H9 (cell line): ENCODE data around the gene BPGM. TPM values are rescaled to one million over a fixed set of nuclear protein-coding genes. Genes with fewer than 3 reads are reported as not detected.

Source experiments
- DNase-seq: peaks from one replicate; pipeline ENCODE4 v3.0.0-alpha.2; 2017
- H2AFZ ChIP-seq: one replicate; pipeline ENCODE4 v1.6.1; 2013; ENCODE audit warnings: mild to moderate bottlenecking, low read length, control low read depth, moderate library complexity
- H2AK5ac ChIP-seq: 2 replicates; pipeline ENCODE4 v1.6.1; 2013; ENCODE audit warnings: low read length, control low read depth, mixed read lengths; ENCODE audit not compliant: insufficient read length
- H2BK120ac ChIP-seq: one replicate; pipeline ENCODE4 v1.6.1; 2013; ENCODE audit warnings: low read depth, mild to moderate bottlenecking, low read length, control low read depth, inconsistent platforms; ENCODE audit not compliant: poor library complexity, severe bottlenecking
- H2BK12ac ChIP-seq: 2 replicates; pipeline ENCODE4 v1.6.1; 2013; ENCODE audit warnings: low read length, control low read depth, mixed read lengths, low read depth; ENCODE audit not compliant: insufficient read length
- H2BK15ac ChIP-seq: 2 replicates; pipeline ENCODE4 v1.6.1; 2013; ENCODE audit warnings: low read depth, low read length, control low read depth
- H2BK20ac ChIP-seq: one replicate; pipeline ENCODE4 v1.6.1; 2013; ENCODE audit warnings: low read depth, mild to moderate bottlenecking, low read length, control low read depth, inconsistent platforms; ENCODE audit not compliant: poor library complexity, severe bottlenecking
- H2BK5ac ChIP-seq: 2 replicates; pipeline ENCODE4 v1.6.1; 2013; ENCODE audit warnings: low read length, control low read depth, mixed read lengths; ENCODE audit not compliant: insufficient read length
- H3K14ac ChIP-seq: 2 replicates; pipeline ENCODE4 v1.6.1; 2013; ENCODE audit warnings: low read length, control low read depth; ENCODE audit not compliant: insufficient read depth
- H3K18ac ChIP-seq: 2 replicates; pipeline ENCODE4 v1.6.1; 2013; ENCODE audit warnings: low read depth, mild to moderate bottlenecking, mixed read lengths, low read length, control low read depth; ENCODE audit not compliant: insufficient read length
- H3K23ac ChIP-seq: 2 replicates; pipeline ENCODE4 v1.6.1; 2013; ENCODE audit warnings: low read length, control low read depth, mixed read lengths, low read depth; ENCODE audit not compliant: insufficient read length
- H3K23me2 ChIP-seq: 2 replicates; pipeline ENCODE4 v1.6.1; 2013; ENCODE audit warnings: low read depth, mild to moderate bottlenecking, mixed read lengths, low read length, control low read depth; ENCODE audit not compliant: insufficient read length, poor library complexity, severe bottlenecking
- H3K27ac ChIP-seq: 2 replicates; pipeline ENCODE4 v1.5.1; 2013; ENCODE audit warnings: low read length, control low read depth, mixed read lengths, low read depth; ENCODE audit not compliant: insufficient read length
- H3K27me3 ChIP-seq: 2 replicates; pipeline ENCODE4 v1.6.1; 2013; ENCODE audit warnings: low read length, control low read depth, inconsistent platforms; ENCODE audit not compliant: insufficient read depth
- H3K4ac ChIP-seq: 2 replicates; pipeline ENCODE4 v1.6.1; 2013; ENCODE audit warnings: low read depth, mild to moderate bottlenecking, control low read depth, inconsistent platforms, low read length, moderate library complexity
- H3K4me1 ChIP-seq: 2 replicates; pipeline ENCODE4 v1.6.1; 2013; ENCODE audit warnings: low read length, control low read depth, inconsistent platforms; ENCODE audit not compliant: insufficient read depth
- H3K4me2 ChIP-seq: 2 replicates; pipeline ENCODE4 v1.6.1; 2013; ENCODE audit warnings: low read length, control low read depth, mixed read lengths; ENCODE audit not compliant: insufficient read length, insufficient read depth
- H3K56ac ChIP-seq: 2 replicates; pipeline ENCODE4 v1.6.1; 2013; ENCODE audit warnings: low read depth, mild to moderate bottlenecking, mixed read lengths, low read length, control low read depth; ENCODE audit not compliant: insufficient read length
- H3K79me1 ChIP-seq: 2 replicates; pipeline ENCODE4 v1.6.1; 2013; ENCODE audit warnings: low read depth, mild to moderate bottlenecking, moderate library complexity, low read length, control low read depth, inconsistent platforms; ENCODE audit not compliant: insufficient read depth, poor library complexity, severe bottlenecking
- H3K79me2 ChIP-seq: 2 replicates; pipeline ENCODE4 v1.6.1; 2013; ENCODE audit warnings: low read length, control low read depth, inconsistent platforms; ENCODE audit not compliant: insufficient read depth
- H3K9ac ChIP-seq: 2 replicates; pipeline ENCODE4 v1.6.1; 2013; ENCODE audit warnings: low read length, control low read depth, mixed read lengths; ENCODE audit not compliant: insufficient read length; ENCODE audit errors: extremely low read depth
- H3K9me3 ChIP-seq: one replicate; pipeline ENCODE4 v1.6.1; 2013; ENCODE audit warnings: low read depth, low read length, inconsistent platforms; ENCODE audit not compliant: control insufficient read depth
- H3T11ph ChIP-seq: one replicate; pipeline ENCODE4 v1.6.1; 2013; ENCODE audit warnings: mild to moderate bottlenecking, low read length, control low read depth, inconsistent platforms
- H4K20me1 ChIP-seq: one replicate; pipeline ENCODE4 v1.6.1; 2013; ENCODE audit not compliant: control insufficient read depth, insufficient read length, insufficient read depth
- H4K5ac ChIP-seq: 2 replicates; pipeline ENCODE4 v1.6.1; 2013; ENCODE audit warnings: low read depth, mild to moderate bottlenecking, mixed read lengths, low read length, control low read depth; ENCODE audit not compliant: insufficient read length
- H4K8ac ChIP-seq: replicated peaks from 2 replicates; pipeline ENCODE4 v1.6.1; 2013; ENCODE audit warnings: low read length, control low read depth, mixed read lengths, low read depth; ENCODE audit not compliant: insufficient read length
- H4K91ac ChIP-seq: 2 replicates; pipeline ENCODE4 v1.6.1; 2013; ENCODE audit warnings: low read depth, mild to moderate bottlenecking, moderate library complexity, mixed read lengths, low read length, control low read depth; ENCODE audit not compliant: insufficient read length
- H3K27ac Mint-ChIP-seq, 3 experiments: 2 replicates in 2 of 3; 3 replicates in 1 of 3; pipeline ENCODE4 v1.8.0; 2020 to 2021; ENCODE audit warnings: mixed read lengths in 3 of 3, mild to moderate bottlenecking in 1 of 3, moderate library complexity in 1 of 3
- H3K27me3 Mint-ChIP-seq: 2 replicates; pipeline ENCODE4 v1.8.0; 2021; ENCODE audit warnings: low read depth, mild to moderate bottlenecking, moderate library complexity, mixed read lengths
- H3K36me3 Mint-ChIP-seq, 3 experiments: 2 replicates in 2 of 3; 3 replicates in 1 of 3; pipeline ENCODE4 v1.8.0; 2020 to 2021; ENCODE audit warnings: low read depth in 3 of 3, mixed read lengths in 3 of 3; ENCODE audit not compliant: insufficient read depth in 1 of 3
- H3K4me1 Mint-ChIP-seq, 2 experiments: 2 replicates each; pipeline ENCODE4 v1.8.0; 2020; ENCODE audit warnings: mixed read lengths in 2 of 2
- H3K4me3 Mint-ChIP-seq, 2 experiments: 2 replicates in 1 of 2; 3 replicates in 1 of 2; pipeline ENCODE4 v1.8.0; 2020 to 2021; ENCODE audit warnings: mild to moderate bottlenecking in 2 of 2, mixed read lengths in 2 of 2, moderate library complexity in 1 of 2
- H3K9me3 Mint-ChIP-seq, 2 experiments: 2 replicates in 1 of 2; 3 replicates in 1 of 2; pipeline ENCODE4 v1.8.0; 2020; ENCODE audit warnings: mild to moderate bottlenecking in 2 of 2, mixed read lengths in 2 of 2, moderate library complexity in 1 of 2
- WGBS: extraction: QIAGEN DNeasy Blood & Tissue Kit; methylation state at CpG from one replicate; pipeline ENCODE4 v1.1.7; 2013; ENCODE audit warnings: missing lambda C conversion rate, low lambda C conversion rate, mixed read lengths; ENCODE audit not compliant: insufficient read length; ENCODE audit errors: extremely low coverage; 5-methylcytosine and 5-hydroxymethylcytosine counted together
- total RNA-seq: library from RNA; stranded (reverse); gene quantifications from 2 replicates; pipeline ENCODE4 v1.2.1, GENCODE V29; 2021
- TF ChIP-seq, protein P1 (sequence below): fragments of 200-600 bp; sonication (generic); conservative IDR thresholded peaks from 3 replicates; pipeline ENCODE4 v1.8.0; 2021; ENCODE audit warnings: antibody characterized with exemption, mild to moderate bottlenecking

The BPGM gene
- total RNA-seq, 1 experiment from 2014 or later, result 14.4 TPM

- H4K5ac ChIP-seq, result no peak overlapping the region
- no peak overlapping the region for H2BK120ac ChIP-seq
- Mint-ChIP-seq H3K4me3 (no peak overlapping the region), H3K27me3 (peaks cover 10% of the 10 kb centered on the region), H3K9me3 (0 out of 5 replicates have a peak, but pooled peaks cover 0 to 7% of the 10 kb centered on the region in 2 experiments), H3K36me3 (no peaks in the 10 kb centered on the region), H3K27ac (no peak overlapping the region), H3K4me1 (no peaks in the 10 kb centered on the region)
- no peak overlapping the region for H3K27ac ChIP-seq
- H3K79me2 ChIP-seq, result no peaks in the 10 kb centered on the region
- no peak overlapping the region for H3K4me2 ChIP-seq
- H3K79me1 ChIP-seq, result no peaks in the 10 kb centered on the region
- no peak overlapping the region for H2AK5ac ChIP-seq
- H2BK20ac ChIP-seq, result no peak overlapping the region
- H3K14ac ChIP-seq, result no peak overlapping the region
- H2BK5ac ChIP-seq, result no peak overlapping the region
- TF ChIP-seq, protein P1, sequence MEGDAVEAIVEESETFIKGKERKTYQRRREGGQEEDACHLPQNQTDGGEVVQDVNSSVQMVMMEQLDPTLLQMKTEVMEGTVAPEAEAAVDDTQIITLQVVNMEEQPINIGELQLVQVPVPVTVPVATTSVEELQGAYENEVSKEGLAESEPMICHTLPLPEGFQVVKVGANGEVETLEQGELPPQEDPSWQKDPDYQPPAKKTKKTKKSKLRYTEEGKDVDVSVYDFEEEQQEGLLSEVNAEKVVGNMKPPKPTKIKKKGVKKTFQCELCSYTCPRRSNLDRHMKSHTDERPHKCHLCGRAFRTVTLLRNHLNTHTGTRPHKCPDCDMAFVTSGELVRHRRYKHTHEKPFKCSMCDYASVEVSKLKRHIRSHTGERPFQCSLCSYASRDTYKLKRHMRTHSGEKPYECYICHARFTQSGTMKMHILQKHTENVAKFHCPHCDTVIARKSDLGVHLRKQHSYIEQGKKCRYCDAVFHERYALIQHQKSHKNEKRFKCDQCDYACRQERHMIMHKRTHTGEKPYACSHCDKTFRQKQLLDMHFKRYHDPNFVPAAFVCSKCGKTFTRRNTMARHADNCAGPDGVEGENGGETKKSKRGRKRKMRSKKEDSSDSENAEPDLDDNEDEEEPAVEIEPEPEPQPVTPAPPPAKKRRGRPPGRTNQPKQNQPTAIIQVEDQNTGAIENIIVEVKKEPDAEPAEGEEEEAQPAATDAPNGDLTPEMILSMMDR, result no peak
- no peak overlapping the region for H4K8ac ChIP-seq
- H3K27me3 ChIP-seq, result no peaks in the 10 kb centered on the region
- H3K9me3 ChIP-seq, result no peaks in the 10 kb centered on the region
- H2BK15ac ChIP-seq, result no peak overlapping the region
- no peak overlapping the region for H2AFZ ChIP-seq
- H4K20me1 ChIP-seq, result no peaks in the 10 kb centered on the region
- no peak overlapping the region for H3K23ac ChIP-seq
- no peak overlapping the region for H3K56ac ChIP-seq
- H3K23me2 ChIP-seq, result no peaks in the 10 kb centered on the region
- DNase-seq, result no peak
- H3T11ph ChIP-seq, result no peak overlapping the region
- H4K91ac ChIP-seq, result no peak overlapping the region
- H3K4ac ChIP-seq, result no peak overlapping the region
- no peak overlapping the region for H3K18ac ChIP-seq
- no peak overlapping the region for H2BK12ac ChIP-seq
- no peak overlapping the region for H3K9ac ChIP-seq
- no CpG with 5 or more reads among the region's 4 CpGs for WGBS
- H3K4me1 ChIP-seq, result no peaks in the 10 kb centered on the region
These were observed 9.2 kb upstream of the BPGM start for GRCh38 chr7:134637441-134637840.
